ENCODE data around the gene C16orf95.

- TF ChIP-seq CTCF (IDR thresholded peaks at IDR 0.05; ENCODE audit: low read depth, low read length) (no peak), POLR2A (IDR thresholded peaks at IDR 0.05; ENCODE audit: extremely low read depth, insufficient read length) (no peak)
These were observed 12.2 kb downstream of the C16orf95 start for GRCh38 chr16:87304951-87305350.
